ENCODE results near the gene IL21R. TPM values are rescaled to one million over a fixed set of nuclear protein-coding genes. Genes with fewer than 3 reads are reported as not detected.

The IL21R gene
- total and polyA plus RNA-seq, 11 donors, result 0.04 to 6.0 (median 0.26) TPM; not detected in 1

DNA sequence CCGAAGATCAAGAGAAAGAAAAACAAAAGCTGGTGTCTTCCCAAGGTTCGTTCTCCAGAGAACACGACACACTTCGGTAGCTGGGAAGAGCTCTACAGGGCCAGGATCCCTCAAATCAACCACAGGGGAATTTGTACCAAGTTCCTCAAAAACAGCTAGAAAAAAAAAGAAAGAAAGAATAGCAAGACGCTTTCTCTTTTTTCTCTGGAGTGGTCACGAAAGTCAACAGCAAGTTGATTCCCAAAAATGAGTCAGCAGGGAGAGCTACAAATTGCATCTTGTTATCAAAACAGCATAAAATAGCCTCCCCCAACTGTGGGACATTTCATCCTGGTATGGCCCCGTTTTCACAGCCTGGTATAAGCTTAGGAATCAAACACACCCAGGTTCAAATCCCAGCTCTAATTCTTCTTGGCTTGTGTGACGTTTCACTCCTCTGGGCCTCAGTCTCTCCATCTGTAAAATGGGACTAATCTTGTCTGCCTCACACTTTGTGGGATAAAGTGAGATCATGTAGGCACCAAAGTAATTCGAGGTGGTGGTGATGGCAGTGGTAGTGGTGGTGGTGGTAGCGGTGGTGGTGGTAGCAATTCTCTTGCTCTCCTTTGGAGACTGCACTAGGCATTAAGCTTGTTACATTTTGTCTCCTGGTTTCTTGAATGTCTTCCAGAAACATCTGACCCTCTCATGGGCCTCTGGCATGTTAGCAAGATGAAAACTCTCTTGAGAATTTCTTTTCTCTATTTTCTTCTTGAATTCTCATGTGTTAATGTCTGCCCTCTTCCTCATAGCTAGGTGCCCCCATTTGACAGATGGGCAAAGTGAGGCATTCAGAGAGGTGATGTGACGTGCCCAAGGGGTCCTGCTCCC, 988 bp upstream of the IL21R start:
- 47 to 54% (median 51%) methylated on average over 11 of the region's 11 CpGs for WGBS, 4 donors
- TF ChIP-seq, protein P1, sequence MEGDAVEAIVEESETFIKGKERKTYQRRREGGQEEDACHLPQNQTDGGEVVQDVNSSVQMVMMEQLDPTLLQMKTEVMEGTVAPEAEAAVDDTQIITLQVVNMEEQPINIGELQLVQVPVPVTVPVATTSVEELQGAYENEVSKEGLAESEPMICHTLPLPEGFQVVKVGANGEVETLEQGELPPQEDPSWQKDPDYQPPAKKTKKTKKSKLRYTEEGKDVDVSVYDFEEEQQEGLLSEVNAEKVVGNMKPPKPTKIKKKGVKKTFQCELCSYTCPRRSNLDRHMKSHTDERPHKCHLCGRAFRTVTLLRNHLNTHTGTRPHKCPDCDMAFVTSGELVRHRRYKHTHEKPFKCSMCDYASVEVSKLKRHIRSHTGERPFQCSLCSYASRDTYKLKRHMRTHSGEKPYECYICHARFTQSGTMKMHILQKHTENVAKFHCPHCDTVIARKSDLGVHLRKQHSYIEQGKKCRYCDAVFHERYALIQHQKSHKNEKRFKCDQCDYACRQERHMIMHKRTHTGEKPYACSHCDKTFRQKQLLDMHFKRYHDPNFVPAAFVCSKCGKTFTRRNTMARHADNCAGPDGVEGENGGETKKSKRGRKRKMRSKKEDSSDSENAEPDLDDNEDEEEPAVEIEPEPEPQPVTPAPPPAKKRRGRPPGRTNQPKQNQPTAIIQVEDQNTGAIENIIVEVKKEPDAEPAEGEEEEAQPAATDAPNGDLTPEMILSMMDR (IDR thresholded peaks at IDR 0.05), result no peak
- TF ChIP-seq POLR2A (IDR thresholded peaks at IDR 0.05), result no peak
- DNase-seq, result no peak
- H3K27me3 ChIP-seq, result peaks cover 0 to 23% (median 2%) of the 10 kb centered on the region in 9 donors
- H3K4me1 ChIP-seq, result peaks cover 0 to 68% (median 11%) of the 10 kb centered on the region in 12 donors
- H3K36me3 ChIP-seq, result no peaks in the 10 kb centered on the region
- H3K4me3 ChIP-seq, result no peak overlapping the region
- no peak for ATAC-seq
- peaks cover 0 to 9% (median 0%) of the 10 kb centered on the region in 12 donors for H3K9me3 ChIP-seq
- intact Hi-C loops (cut with DNase I), result no loop called here
- H3K27ac ChIP-seq, result peak overlapping the region in 1 of 12 donors; percentile 71

DNA sequence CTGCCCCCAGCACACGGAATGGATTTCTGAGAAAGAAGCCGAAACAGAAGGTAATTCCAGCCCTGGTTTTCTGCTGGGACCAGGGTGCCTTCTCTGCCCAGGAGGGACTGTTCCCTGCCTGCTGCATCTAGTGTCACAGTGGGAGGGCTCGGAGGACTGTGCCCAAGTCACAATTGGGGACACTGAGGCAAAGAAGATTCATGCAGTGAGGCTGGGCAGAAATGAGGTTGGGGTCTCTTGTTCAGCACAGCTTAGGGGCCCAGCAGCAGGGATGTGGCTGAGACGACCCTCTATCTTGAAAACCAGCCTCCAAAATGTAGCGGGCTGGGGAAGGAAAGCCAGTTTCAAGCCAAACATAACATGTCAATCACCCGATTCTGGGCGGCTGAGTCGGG, 592 bp downstream of the IL21R start:
- ATAC-seq (no peak), DNase-seq (no peak)
- H3K4me3 ChIP-seq, result peak overlapping the region in 7 of 12 donors; percentile 0 to 61 (median 15)
- H3K36me3 ChIP-seq, result no peaks in the 10 kb centered on the region
- intact Hi-C loops (cut with DNase I), result no loop called here
- peak overlapping the region in 1 of 12 donors; percentile 71 for H3K27ac ChIP-seq
- TF ChIP-seq POLR2A (IDR thresholded peaks at IDR 0.05), result no peak
- TF ChIP-seq, protein P1 (IDR thresholded peaks at IDR 0.05), result no peak
- peaks cover 0 to 78% (median 11%) of the 10 kb centered on the region in 12 donors for H3K4me1 ChIP-seq
- H3K9me3 ChIP-seq, result no peaks in the 10 kb centered on the region
- 63 to 74% (median 66%) methylated on average over 8 of the region's 8 CpGs for WGBS, 4 donors
- peaks cover 0 to 23% (median 2%) of the 10 kb centered on the region in 9 donors for H3K27me3 ChIP-seq

DNA sequence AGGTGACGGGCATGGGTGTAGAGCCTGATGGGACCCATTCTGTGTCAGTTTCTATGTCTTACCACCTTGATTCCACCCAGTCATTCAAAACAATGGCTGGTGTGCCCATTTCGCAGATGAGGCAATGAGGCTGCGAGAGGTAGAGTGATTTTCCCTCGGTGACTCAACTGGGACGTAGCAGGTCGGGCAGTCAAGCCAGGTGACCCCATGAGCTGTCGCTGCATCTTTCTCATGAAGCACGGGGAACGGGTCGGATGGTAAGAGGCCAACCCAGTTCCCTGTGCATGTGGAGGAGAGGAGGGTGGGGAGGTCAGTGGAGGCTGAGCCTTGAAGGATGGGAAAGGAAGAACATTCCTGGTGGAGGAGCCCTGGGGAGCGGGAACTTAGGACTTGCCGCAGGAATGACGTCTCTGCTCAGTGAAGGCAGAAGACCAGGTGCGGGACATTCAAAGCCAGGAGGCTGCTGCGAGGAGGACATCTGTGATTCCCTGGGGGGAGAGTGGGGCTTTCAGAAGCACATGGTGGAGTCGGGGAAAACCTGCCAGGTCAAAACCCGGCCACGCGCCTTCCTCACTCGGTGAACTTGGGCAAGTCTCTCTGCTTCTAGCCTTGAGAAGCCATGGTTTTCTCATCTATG, 1.1 kb downstream of the IL21R start:
- ATAC-seq (no peak), DNase-seq (no peak)
- no peaks in the 10 kb centered on the region for H3K36me3 ChIP-seq
- peak overlapping the region in 4 of 12 donors; percentile 9 to 61 (median 33) for H3K4me3 ChIP-seq
- no peaks in the 10 kb centered on the region for H3K9me3 ChIP-seq
- H3K27ac ChIP-seq, result peak overlapping the region in 1 of 12 donors; percentile 71
- WGBS, 4 donors, result 83 to 88% (median 85%) methylated on average over 20 of the region's 20 CpGs
- H3K4me1 ChIP-seq, result peaks cover 0 to 84% (median 11%) of the 10 kb centered on the region in 12 donors
- H3K27me3 ChIP-seq, result peaks cover 0 to 23% (median 2%) of the 10 kb centered on the region in 9 donors
- no peak for TF ChIP-seq POLR2A (IDR thresholded peaks at IDR 0.05)
- TF ChIP-seq, protein P1 (IDR thresholded peaks at IDR 0.05), result no peak
- intact Hi-C loops (cut with DNase I), result no loop called here

DNA sequence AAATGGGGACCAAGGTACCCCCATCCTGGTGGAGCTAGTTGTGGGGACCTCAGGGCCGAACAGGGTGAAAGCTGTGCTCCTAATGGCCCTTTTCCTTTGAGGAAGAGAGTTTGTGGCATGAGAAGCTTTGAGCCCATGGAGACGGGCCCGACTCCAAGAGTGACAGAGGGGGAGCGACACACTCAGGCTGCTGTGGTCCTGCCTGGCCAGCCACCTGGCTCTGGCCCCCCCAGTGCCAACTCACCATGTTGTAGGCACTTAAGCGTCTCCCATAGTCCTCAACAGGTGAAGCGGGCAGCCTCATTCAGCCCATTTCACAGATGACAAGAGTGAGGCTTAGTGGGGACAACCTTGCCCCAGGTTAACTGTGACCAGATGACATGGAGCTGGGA, 1.6 kb downstream of the IL21R start:
- Histone ChIP-seq H3K27ac (peak overlapping the region in 1 of 12 donors; percentile 71), H3K4me3 (peak overlapping the region in 2 of 12 donors; percentile 37 to 61), H3K27me3 (peaks cover 0 to 23% (median 2%) of the 10 kb centered on the region in 9 donors), H3K9me3 (no peaks in the 10 kb centered on the region), H3K36me3 (no peaks in the 10 kb centered on the region), H3K4me1 (peaks cover 0 to 84% (median 11%) of the 10 kb centered on the region in 12 donors)
- no peak for DNase-seq
- intact Hi-C loops (cut with DNase I), result no loop called here
- WGBS, 4 donors, result 77 to 94% (median 84%) methylated on average over 4 to 6 of the region's 6 CpGs
- TF ChIP-seq, protein P1 (IDR thresholded peaks at IDR 0.05), result no peak
- no peak for TF ChIP-seq POLR2A (IDR thresholded peaks at IDR 0.05)
- no peak for ATAC-seq

Measured in heart left ventricle (tissue), 16 donors.